GM19099 (cell line): ENCODE results near the gene TMEM63A.

Source experiments
- POLR2A ChIP-seq: IDR thresholded peaks from 3 replicates; pipeline ENCODE4 v1.6.1; 2011; ENCODE audit warnings: low read depth; ENCODE audit not compliant: insufficient read length; ENCODE audit errors: extremely low read depth

The TMEM63A gene

GRCh38 chr1:225880636-225881035 is 1.5 kb downstream of the TMEM63A start:
- no peak for TF ChIP-seq POLR2A

- TF ChIP-seq POLR2A = no peak
Measured at GRCh38 chr1:225880222-225880588, 2.0 kb downstream of the TMEM63A start.

GRCh38 chr1:225879521-225880221 is 2.5 kb downstream of the TMEM63A start:
- TF ChIP-seq POLR2A = no peak

- no peak for TF ChIP-seq POLR2A
Measured at GRCh38 chr1:225878282-225878681, 3.9 kb downstream of the TMEM63A start.

GRCh38 chr1:225877580-225877979 is 4.6 kb downstream of the TMEM63A start:
- no peak for TF ChIP-seq POLR2A

GRCh38 chr1:225876900-225877510 is 5.2 kb downstream of the TMEM63A start:
- no peak for TF ChIP-seq POLR2A

- TF ChIP-seq POLR2A = no peak
Measured at GRCh38 chr1:225875044-225875815, 7.0 kb downstream of the TMEM63A start.

GRCh38 chr1:225874431-225874830 is 7.7 kb downstream of the TMEM63A start:
- TF ChIP-seq POLR2A = no peak

- TF ChIP-seq POLR2A = no peak
Measured at GRCh38 chr1:225873281-225873850, 8.8 kb downstream of the TMEM63A start.

- TF ChIP-seq POLR2A = no peak
Measured at GRCh38 chr1:225872075-225872430, 10.1 kb downstream of the TMEM63A start.

- TF ChIP-seq POLR2A = no peak
Measured at GRCh38 chr1:225871359-225872074, 10.7 kb downstream of the TMEM63A start.

GRCh38 chr1:225870911-225871310 is 11.3 kb downstream of the TMEM63A start:
- TF ChIP-seq POLR2A = no peak

GRCh38 chr1:225868631-225869330 is 13.4 kb downstream of the TMEM63A start:
- no peak for TF ChIP-seq POLR2A

- TF ChIP-seq POLR2A = no peak
Measured at GRCh38 chr1:225866981-225867380, 15.2 kb downstream of the TMEM63A start.
